Endothelial cell of umbilical vein (primary cell): ENCODE measurements around the gene DLG5. TPM values are rescaled to one million over a fixed set of nuclear protein-coding genes. Genes with fewer than 3 reads are reported as not detected.

ENCODE experiments used
- BruUV-seq: library from RNA; stranded (reverse); fragments of 400-500 nt; replicated peaks from 2 replicates; lab custom pipeline; 2021; lab: Mats Ljungman, UMichigan
- CTCF ChIA-PET: fragments of 300-600, 350-600 bp; sonication (Branson Sonifier 250); formaldehyde crosslinking; loops from one replicate; lab custom pipeline; 2021; ENCODE audit warnings: antibody characterized with exemption, inconsistent platforms; lab: Charles Lee
- POLR2A ChIA-PET: fragments of 300-600, 350-600 bp; sonication (Branson Sonifier 250); formaldehyde crosslinking; loops from one replicate; lab custom pipeline; 2021; ENCODE audit warnings: antibody characterized with exemption, inconsistent platforms; lab: Charles Lee
- DNase-seq: peaks from one replicate; pipeline ENCODE4 v3.0.0-alpha.2; 2011; ENCODE audit warnings: low read depth, low spot score
- FAIRE-seq: peaks from 2 replicates; lab custom pipeline; 2011; peaks lifted over from hg19 to GRCh38; lab: Jason Lieb, UNC
- H2AFZ ChIP-seq: 2 replicates; pipeline ENCODE4 v1.6.0; 2012; ENCODE audit warnings: low read depth, low read length, control low read depth, inconsistent platforms
- H3K27ac ChIP-seq: 2 replicates; pipeline ENCODE4 v1.5.1; 2011; ENCODE audit warnings: low read depth, mild to moderate bottlenecking, control low read depth, low read length, moderate library complexity; ENCODE audit not compliant: insufficient read depth
- H3K27me3 ChIP-seq, 2 experiments: 2 replicates each; pipeline versions ENCODE4 v1.6.0 to v1.6.1; 2011; ENCODE audit warnings: low read length in 2 of 2, mixed read lengths in 1 of 2; ENCODE audit not compliant: control insufficient read depth in 2 of 2, insufficient read depth in 2 of 2
- H3K36me3 ChIP-seq, 2 experiments: 2 replicates in 1 of 2; 3 replicates in 1 of 2; pipeline ENCODE4 v1.5.1; 2011; ENCODE audit warnings: low read length in 2 of 2, mild to moderate bottlenecking in 1 of 2, moderate library complexity in 1 of 2; ENCODE audit not compliant: control insufficient read depth in 2 of 2, insufficient read depth in 2 of 2; ENCODE audit errors: extremely low read depth in 1 of 2
- H3K4me1 ChIP-seq: 3 replicates; pipeline ENCODE4 v1.5.1; 2011; ENCODE audit warnings: mild to moderate bottlenecking, low read length; ENCODE audit not compliant: control insufficient read depth, insufficient read depth; ENCODE audit errors: extremely low read depth
- H3K4me2 ChIP-seq: 2 replicates; pipeline ENCODE4 v1.6.1; 2011; ENCODE audit warnings: low read length, control low read depth, mixed read lengths; ENCODE audit not compliant: insufficient read depth
- H3K4me3 ChIP-seq, 3 experiments: fragments of 200-600 bp in 1 of 3; sonication (generic), shearing (Covaris generic) in 1 of 3; replicated peaks in 1 of 3; 2 replicates each; pipeline ENCODE4 v1.5.1; 2011 to 2016; ENCODE audit warnings: control low read depth in 3 of 3, low read length in 3 of 3, mild to moderate bottlenecking in 2 of 3, inconsistent platforms in 1 of 3, low read depth in 1 of 3, moderate library complexity in 1 of 3; ENCODE audit not compliant: insufficient read depth in 1 of 3
- H3K79me2 ChIP-seq: 2 replicates; pipeline ENCODE4 v1.6.0; 2012; ENCODE audit warnings: low read length, inconsistent platforms; ENCODE audit not compliant: control insufficient read depth, insufficient read depth
- H3K9ac ChIP-seq: replicated peaks from 2 replicates; pipeline ENCODE3; 2011; ENCODE audit warnings: low read length, control low read depth; ENCODE audit not compliant: insufficient read depth; ENCODE audit errors: extremely low read depth
- H3K9me1 ChIP-seq: replicated peaks from 3 replicates; pipeline ENCODE4 v1.6.0; 2011; ENCODE audit warnings: mild to moderate bottlenecking, low read length; ENCODE audit not compliant: control insufficient read depth, insufficient read depth; ENCODE audit errors: extremely low read depth
- H3K9me3 ChIP-seq: replicated peaks from 2 replicates; pipeline ENCODE4 v1.5.1; 2012; ENCODE audit warnings: low read length, inconsistent platforms; ENCODE audit not compliant: control insufficient read depth, insufficient read depth
- H4K20me1 ChIP-seq: replicated peaks from 2 replicates; pipeline ENCODE3; 2011; ENCODE audit warnings: mild to moderate bottlenecking, low read length; ENCODE audit not compliant: control insufficient read depth, insufficient read depth; ENCODE audit errors: extremely low read depth
- CTCF ChIP-seq, 2 donors: IDR thresholded peaks; 1 replicate in 1 of 2; 2 replicates in 1 of 2; pipeline ENCODE4 v1.5.1; 2011; ENCODE audit warnings: low read length in 2 of 2, mild to moderate bottlenecking in 2 of 2, moderate library complexity in 2 of 2, control low read depth in 1 of 2, inconsistent platforms in 1 of 2, low read depth in 1 of 2; ENCODE audit not compliant: insufficient read depth in 1 of 2; ENCODE audit errors: extremely low read depth in 1 of 2
- EZH2 ChIP-seq: IDR thresholded peaks from 2 replicates; pipeline ENCODE4 v1.6.1; 2012; ENCODE audit warnings: borderline replicate concordance, low read depth, mild to moderate bottlenecking, moderate library complexity, low read length, inconsistent platforms; ENCODE audit not compliant: severe bottlenecking
- FOS ChIP-seq: IDR thresholded peaks from 2 replicates; pipeline ENCODE4 v1.6.1; 2011; ENCODE audit warnings: mild to moderate bottlenecking, low read length, moderate library complexity, borderline replicate concordance; ENCODE audit not compliant: insufficient read depth
- GATA2 ChIP-seq: IDR thresholded peaks from 2 replicates; pipeline ENCODE4 v1.7.0; 2011; ENCODE audit warnings: low read depth, mild to moderate bottlenecking, moderate library complexity, mixed read lengths, low read length; ENCODE audit not compliant: insufficient read length, insufficient read depth
- JUN ChIP-seq: IDR thresholded peaks from 2 replicates; pipeline ENCODE4 v1.6.1; 2011; ENCODE audit warnings: borderline replicate concordance, low read depth; ENCODE audit not compliant: insufficient read length, insufficient read depth
- MAX ChIP-seq: IDR thresholded peaks from 2 replicates; pipeline ENCODE4 v1.6.1; 2011; ENCODE audit not compliant: insufficient read depth, insufficient read length
- MYC ChIP-seq: IDR thresholded peaks from one replicate; pipeline ENCODE4 v1.6.1; 2011; ENCODE audit warnings: mild to moderate bottlenecking, low read depth, low read length
- POLR2A ChIP-seq: IDR thresholded peaks from 2 replicates; pipeline ENCODE4 v1.6.1; 2012; ENCODE audit warnings: low read depth, mild to moderate bottlenecking, control low read depth, low read length
- POLR2AphosphoS5 ChIP-seq: IDR thresholded peaks from 2 replicates; pipeline ENCODE4 v1.6.1; 2012; ENCODE audit warnings: low read depth, mild to moderate bottlenecking, control low read depth, low read length, moderate library complexity; ENCODE audit not compliant: insufficient read depth
- dilution Hi-C: fragments of 300-500 bp; cut with MboI; formaldehyde crosslinking; loops from one replicate; pipeline ENCODE4 v1.15.0; 2019; ENCODE audit warnings: low sequenced_read_pairs; ENCODE audit not compliant: extremely low pct_ligation_motif_present
- intact Hi-C: fragments of 100-400 bp; cut with micrococcal nuclease; formaldehyde crosslinking; loops from one replicate; pipeline ENCODE4 v1.10.0; 2022
- polyA plus RNA-seq, 4 experiments: library from polyadenylated mRNA; depleted of rRNA in 3 of 4; stranded (reverse) in 3 of 4; unstranded in 1 of 4; fragments of >200 nt; gene quantifications; 2 replicates each; pipeline versions ENCODE4 v1.2.1 to v1.2.3, GENCODE V29; 2011 to 2012; ENCODE audit warnings: missing spikeins in 1 of 4
- total RNA-seq: library from RNA; stranded (reverse); gene quantifications from 2 replicates; pipeline ENCODE4 v1.2.3, GENCODE V29; 2021

Gene DLG5
- total and polyA plus RNA-seq, 2 donors (not counting 3 experiments of a cell fraction or from before 2014, with no cell fraction given): 12.3 to 24.9 TPM

- Histone ChIP-seq H4K20me1 (no peaks in the 10 kb centered on the region), H3K4me3 (no peak overlapping the region), H3K4me1 (no peaks in the 10 kb centered on the region), H3K9me3 (no peaks in the 10 kb centered on the region), H3K9ac (no peak overlapping the region), H3K27ac (no peak overlapping the region), H3K4me2 (no peak overlapping the region), H3K9me1 (no peaks in the 10 kb centered on the region), H3K36me3 (peaks cover 0 to 24% of the 10 kb centered on the region in 2 experiments), H2AFZ (no peak overlapping the region), H3K27me3 (no peaks in the 10 kb centered on the region), H3K79me2 (no peaks in the 10 kb centered on the region)
- dilution Hi-C loops: no loop called here
- no peak for DNase-seq
- POLR2A ChIA-PET: no interaction called here
- TF ChIP-seq POLR2A: no peak
- no peak for TF ChIP-seq MAX
- TF ChIP-seq JUN: no peak
- TF ChIP-seq EZH2: no peak
- no peak for TF ChIP-seq MYC
- TF ChIP-seq FOS: no peak
- CTCF ChIA-PET: no interaction called here
- intact Hi-C loops: no loop called here
- BruUV-seq: no TSS peak
- FAIRE-seq: no peak
Observed at GRCh38 chr10:77793831-77794230, 132.7 kb downstream of the DLG5 start.

- POLR2A ChIA-PET: no interaction called here
- CTCF ChIA-PET: no interaction called here
- H3K27ac ChIP-seq: no peak overlapping the region
- H3K9ac ChIP-seq: no peak overlapping the region
- BruUV-seq: no TSS peak
- H3K27me3 ChIP-seq: no peaks in the 10 kb centered on the region
- DNase-seq: no peak
- no peaks in the 10 kb centered on the region for H3K9me3 ChIP-seq
- H4K20me1 ChIP-seq: no peaks in the 10 kb centered on the region
- peaks cover 0 to 22% of the 10 kb centered on the region in 2 experiments for H3K36me3 ChIP-seq
- FAIRE-seq: no peak
- H3K4me1 ChIP-seq: no peaks in the 10 kb centered on the region
- H3K9me1 ChIP-seq: no peaks in the 10 kb centered on the region
- no peak overlapping the region for H2AFZ ChIP-seq
- intact Hi-C loops: no loop called here
- dilution Hi-C loops: no loop called here
- no peak overlapping the region for H3K4me2 ChIP-seq
- no peak for TF ChIP-seq CTCF (IDR thresholded peaks at IDR 0.05; ENCODE audit: extremely low read depth in 1 of 2, insufficient read depth in 1 of 2, low read depth in 1 of 2, low read length in 2 of 2)
- TF ChIP-seq GATA2: no peak
- TF ChIP-seq EZH2: no peak
- TF ChIP-seq FOS: no peak
- no peak for TF ChIP-seq JUN
- no peak for TF ChIP-seq POLR2A
- no peak for TF ChIP-seq MYC
- no peak for TF ChIP-seq MAX
- TF ChIP-seq POLR2AphosphoS5: no peak
- no peak overlapping the region for H3K4me3 ChIP-seq
- no peaks in the 10 kb centered on the region for H3K79me2 ChIP-seq
Observed at GRCh38 chr10:77792155-77792554, 134.4 kb downstream of the DLG5 start.
